NCI-H146 treated with DMSO at 0.1 percent for 48 hours (cell line): ENCODE data around the gene PDZRN4.
A peak's percentile ranks its signal among the peaks of the same experiment; 100 is the strongest.
"Not testable (repeated sequence)": the region's sequence is repeated elsewhere in the genome, so short reads cannot be mapped to it uniquely, and the experiment has no call there.

Experiments
- DNase-seq: peaks from one replicate; lab custom pipeline; 2025; ENCODE audit not compliant: unreplicated experiment; lab: John Stamatoyannopoulos, UW

Gene PDZRN4

GRCh38 chr12:41548926-41549325 is 360.8 kb downstream of the PDZRN4 start:
- no peak for DNase-seq

- DNase-seq = peak; percentile 63
These were observed 364.5 kb downstream of the PDZRN4 start for GRCh38 chr12:41552588-41552987.

- DNase-seq = no peak
These were observed 368.1 kb downstream of the PDZRN4 start for GRCh38 chr12:41556176-41556575.

GRCh38 chr12:41557344-41557743 is 369.2 kb downstream of the PDZRN4 start:
- no peak for DNase-seq

- no peak for DNase-seq
These were observed 370.6 kb downstream of the PDZRN4 start for GRCh38 chr12:41558671-41559070.

- DNase-seq = peak; percentile 9
These were observed 374.9 kb downstream of the PDZRN4 start for GRCh38 chr12:41563051-41563450.

GRCh38 chr12:41564816-41565215 is 376.7 kb downstream of the PDZRN4 start:
- no peak for DNase-seq

GRCh38 chr12:41566703-41567102 is 378.6 kb downstream of the PDZRN4 start:
- no peak for DNase-seq

GRCh38 chr12:41573445-41573844 is 385.3 kb downstream of the PDZRN4 start:
- no peak for DNase-seq

- no peak for DNase-seq
These were observed 388.8 kb downstream of the PDZRN4 start for GRCh38 chr12:41576925-41577324.

GRCh38 chr12:41577995-41578394 is 389.9 kb downstream of the PDZRN4 start:
- DNase-seq = no peak

GRCh38 chr12:41585784-41586183 is 397.7 kb downstream of the PDZRN4 start:
- no peak for DNase-seq

- DNase-seq = no peak
These were observed 399.5 kb downstream of the PDZRN4 start for GRCh38 chr12:41587574-41587973.

- no peak for DNase-seq
These were observed 401.8 kb downstream of the PDZRN4 start for GRCh38 chr12:41589878-41590277.

- DNase-seq = no peak
These were observed 408.1 kb downstream of the PDZRN4 start for GRCh38 chr12:41596190-41596589.

- DNase-seq = no peak
These were observed 416.7 kb downstream of the PDZRN4 start for GRCh38 chr12:41604830-41605229.

GRCh38 chr12:41605545-41606305 is 417.6 kb downstream of the PDZRN4 start:
- DNase-seq = no peak

GRCh38 chr12:41606468-41607445 is 418.6 kb downstream of the PDZRN4 start:
- no peak for DNase-seq

GRCh38 chr12:41612892-41613557 is 424.9 kb downstream of the PDZRN4 start:
- DNase-seq = no peak

- DNase-seq = not testable (repeated sequence)
These were observed 427.1 kb downstream of the PDZRN4 start for GRCh38 chr12:41615174-41615573.

- DNase-seq = peak; percentile 23
These were observed 431.6 kb downstream of the PDZRN4 start for GRCh38 chr12:41619705-41620104.
